NB4 (cell line): Measurements from ENCODE around the gene CHCHD6.

Experiments
- CTCF ChIP-seq: IDR thresholded peaks from one replicate; pipeline ENCODE4 v1.5.1; 2012; ENCODE audit warnings: low read depth, low read length
- MAX ChIP-seq: IDR thresholded peaks from 2 replicates; pipeline ENCODE4 v1.6.1; 2011; ENCODE audit warnings: low read depth, low read length
- POLR2A ChIP-seq: IDR thresholded peaks from 2 replicates; pipeline ENCODE4 v1.6.1; 2011; ENCODE audit warnings: mild to moderate bottlenecking; ENCODE audit not compliant: insufficient read length; ENCODE audit errors: extremely low read depth

DNA sequence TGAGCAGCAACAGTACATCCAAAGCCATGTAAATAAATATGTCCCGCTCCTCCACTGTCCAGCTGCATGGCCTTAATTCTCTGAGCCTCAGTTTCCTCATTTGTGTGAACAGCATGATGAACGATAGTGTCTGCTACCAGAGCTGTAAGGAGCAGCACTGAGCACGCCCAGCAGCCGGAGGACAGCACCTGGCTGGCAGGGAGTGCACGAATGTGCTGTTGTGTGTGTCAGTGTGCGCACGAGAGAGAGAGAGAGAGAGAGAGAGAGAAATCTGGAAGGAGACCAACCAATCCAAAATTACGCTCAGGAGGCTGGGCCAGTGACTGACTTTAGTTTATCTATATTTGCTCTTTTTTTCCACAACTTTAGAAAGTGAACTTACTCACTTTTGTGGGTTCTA is 252.3 kb downstream of the CHCHD6 start:
- TF ChIP-seq POLR2A (no peak), CTCF (no peak), MAX (no peak)
